Embryonic facial prominence (tissue), 1 donor: ENCODE data around the gene RAB5B.

Experiments
- DNase-seq: peaks from one replicate; pipeline ENCODE4 v3.0.0-alpha.2; 2016; ENCODE audit errors: extremely low spot score

The RAB5B gene, protein sequence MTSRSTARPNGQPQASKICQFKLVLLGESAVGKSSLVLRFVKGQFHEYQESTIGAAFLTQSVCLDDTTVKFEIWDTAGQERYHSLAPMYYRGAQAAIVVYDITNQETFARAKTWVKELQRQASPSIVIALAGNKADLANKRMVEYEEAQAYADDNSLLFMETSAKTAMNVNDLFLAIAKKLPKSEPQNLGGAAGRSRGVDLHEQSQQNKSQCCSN

DNA sequence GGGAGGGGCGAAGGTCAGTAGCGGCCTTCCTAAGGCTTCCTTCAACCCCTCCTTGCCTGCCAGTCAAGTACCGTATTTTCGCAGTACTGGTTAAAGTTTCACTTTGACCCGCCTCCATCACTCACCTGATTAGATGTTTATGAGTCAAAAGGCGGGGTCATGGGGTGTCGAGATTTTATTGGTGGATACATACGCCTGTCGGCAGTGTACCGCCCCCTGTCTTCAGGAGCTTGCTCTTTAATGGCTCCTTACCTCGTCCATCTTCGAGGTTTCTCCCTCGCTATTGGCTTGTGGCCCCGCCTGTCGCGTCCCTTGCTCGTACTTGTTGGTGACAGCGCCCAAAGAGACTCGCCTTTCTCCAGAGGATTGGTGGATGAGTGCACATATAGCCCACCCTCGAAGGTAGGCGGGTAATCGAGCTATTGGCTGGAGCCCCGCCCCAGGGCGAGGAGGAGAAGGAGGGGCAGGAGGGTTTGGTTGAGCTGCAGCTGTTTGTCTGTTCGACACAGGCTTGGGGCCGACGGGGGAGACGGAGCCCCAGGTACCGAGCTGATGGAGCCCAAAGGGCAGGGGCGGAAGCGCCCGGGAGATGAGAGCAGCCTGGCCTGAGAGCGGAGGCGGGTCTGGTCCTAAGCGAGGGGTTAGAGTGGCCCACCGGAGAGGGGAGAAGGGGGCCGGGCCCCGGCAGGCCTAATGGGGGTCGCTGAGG lies at the start of gene RAB5B:
Gene RAB5B, plus strand, starts transcription at position 480 of the 709 bp plus-strand sequence. CDS start 12,883 bp downstream, outside the sequence.
- peak; percentile 100 for DNase-seq

DNA sequence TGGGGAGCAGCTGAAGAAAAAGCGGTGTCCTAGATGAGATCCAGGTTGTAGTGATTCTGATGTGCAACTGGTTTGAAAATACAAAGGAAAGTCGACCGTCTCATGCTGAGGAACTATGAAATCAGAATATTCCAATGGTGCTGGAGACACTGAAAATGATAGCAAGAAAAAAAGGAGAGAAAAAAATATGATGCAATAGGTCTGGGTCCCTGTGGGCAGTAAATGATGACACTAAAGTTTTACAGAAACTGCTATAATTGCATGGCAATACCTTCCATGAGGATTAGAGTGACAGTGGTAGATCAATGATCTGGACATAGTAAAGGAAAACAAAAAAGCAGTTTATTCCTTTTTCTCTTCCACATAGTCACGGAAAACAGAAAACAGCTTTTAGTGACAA lies 48.5 kb upstream of the RAB5B start:
- DNase-seq = no peak

DNA sequence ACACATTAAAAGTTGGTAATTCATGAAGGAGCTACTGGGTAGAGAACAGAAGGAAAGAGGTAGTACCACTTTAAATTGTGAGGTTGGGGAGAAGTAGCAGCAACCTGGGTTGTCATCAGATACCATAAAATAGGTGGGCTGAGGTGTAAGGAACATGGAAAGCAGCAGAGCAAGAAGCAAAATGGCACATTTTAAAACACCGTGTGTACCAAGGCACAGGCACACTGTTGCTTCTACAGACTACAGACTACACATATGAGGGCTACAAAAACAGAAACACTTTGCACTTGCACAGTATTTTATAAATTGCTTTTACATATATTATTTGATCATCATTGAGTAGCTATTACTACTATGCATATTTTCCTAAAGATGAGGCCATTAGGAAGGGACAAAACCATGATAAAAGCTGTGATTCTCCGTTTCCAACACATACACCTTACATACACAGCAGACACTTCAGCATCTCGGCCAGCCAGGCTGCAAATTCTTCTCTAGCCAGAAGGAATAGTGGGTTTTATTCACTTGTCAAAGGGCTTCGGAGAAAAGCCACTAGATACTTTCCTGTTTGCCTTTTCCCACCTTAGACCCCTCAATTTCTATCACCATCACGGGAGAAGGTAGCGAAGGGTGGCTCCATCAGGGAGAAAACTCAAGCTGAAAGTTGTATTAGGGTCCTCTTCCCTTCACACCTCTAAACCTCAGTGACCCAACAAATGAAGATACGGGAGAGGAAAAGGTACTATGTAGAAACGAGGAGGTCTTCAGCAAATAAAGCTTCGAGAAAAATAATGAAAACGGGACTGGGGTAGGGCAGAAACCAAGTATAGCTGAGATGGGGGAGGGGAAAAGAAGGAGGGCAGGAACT lies 47.8 kb upstream of the RAB5B start:
- DNase-seq = no peak

DNA sequence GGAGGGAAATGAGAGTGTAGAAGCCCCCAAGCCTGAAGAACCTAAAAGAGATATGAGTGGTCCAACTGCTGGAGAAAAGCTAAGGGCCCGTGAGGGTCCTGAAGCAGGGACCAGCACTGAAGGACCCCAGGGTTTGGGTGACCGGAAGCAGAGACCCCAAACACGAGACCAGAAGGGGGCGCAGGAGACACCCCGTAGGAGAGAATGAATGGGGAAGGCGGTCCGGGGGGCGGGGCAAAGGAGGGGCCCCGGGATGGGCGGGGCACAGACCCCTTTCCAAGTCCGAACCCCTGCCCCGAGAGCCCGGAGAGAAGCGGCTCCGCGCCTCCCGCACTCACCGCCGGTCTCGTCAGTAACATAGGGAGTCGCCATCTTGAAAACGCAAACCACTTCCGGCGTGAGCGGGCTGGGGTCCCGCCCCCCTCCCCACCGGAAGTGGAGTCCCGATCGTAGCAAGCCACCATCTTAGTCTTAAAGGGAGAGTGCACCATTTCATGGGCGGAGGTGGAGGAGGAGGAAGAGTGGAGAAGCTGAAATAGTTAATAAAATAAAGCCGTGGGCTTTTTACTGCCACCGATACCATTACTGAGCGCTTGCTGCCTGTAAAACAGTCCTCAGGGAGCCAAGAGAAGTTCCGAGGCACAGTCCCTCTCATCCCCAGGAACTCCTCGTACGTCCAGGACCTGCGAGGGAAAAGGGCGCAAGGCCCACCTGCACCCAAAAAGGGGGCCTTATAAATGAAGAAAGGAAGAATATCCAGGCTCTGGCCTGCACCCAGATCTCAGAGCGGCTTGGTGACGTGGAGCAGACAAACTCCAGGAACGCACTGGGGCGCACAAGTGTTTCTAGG lies 46.9 kb upstream of the RAB5B start:
- peak; percentile 94 for DNase-seq

DNA sequence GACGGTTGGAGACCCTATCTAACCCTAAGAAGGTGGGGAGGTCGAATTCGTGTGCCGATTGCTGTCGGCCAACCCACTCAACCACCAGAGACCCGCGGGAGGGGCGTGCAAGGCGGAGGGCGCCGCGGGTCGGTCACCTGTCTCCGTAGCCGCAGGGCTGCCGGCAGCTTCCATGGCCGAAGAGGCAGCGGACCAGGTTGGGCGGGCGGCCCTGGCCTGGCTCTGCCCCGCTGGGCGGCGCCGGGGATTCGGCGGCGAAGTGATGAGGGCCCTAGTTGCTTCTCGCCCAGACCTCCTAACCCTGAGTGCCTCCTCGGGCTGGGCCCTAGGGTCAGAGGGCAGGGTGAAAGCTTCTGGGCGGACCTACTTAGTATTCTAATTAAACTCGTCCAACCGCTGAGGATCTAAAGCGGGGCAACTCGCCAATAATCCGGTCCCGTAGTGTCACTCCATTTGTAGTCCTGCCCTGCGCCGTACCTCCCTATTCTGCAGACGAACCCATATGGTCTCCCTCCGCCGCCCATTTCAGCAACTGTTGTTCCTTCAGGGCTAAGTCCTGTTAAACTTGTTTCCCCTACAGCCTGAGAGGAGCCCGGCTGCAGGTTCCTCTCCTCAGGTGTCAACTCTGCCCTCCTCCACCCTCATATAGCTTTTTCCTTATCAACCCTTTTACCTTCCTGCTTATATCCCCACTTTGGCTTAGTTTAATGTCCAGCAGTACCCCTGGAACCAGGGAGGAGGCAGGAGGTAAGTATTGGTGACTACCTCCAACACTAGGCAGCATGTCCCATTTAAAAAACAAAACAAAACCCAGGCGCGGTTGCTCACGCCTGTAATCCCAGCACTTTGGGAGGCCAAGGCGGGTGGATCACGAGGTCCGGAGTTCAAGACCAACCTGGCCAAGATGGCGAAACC lies 46.0 kb upstream of the RAB5B start, which contains the start of gene PYM1:
Gene PYM1, minus strand, starts transcription at position 307 of the 915 bp plus-strand sequence. Its CDS starts 133 bp downstream, at position 174.
- DNase-seq = no peak

DNA sequence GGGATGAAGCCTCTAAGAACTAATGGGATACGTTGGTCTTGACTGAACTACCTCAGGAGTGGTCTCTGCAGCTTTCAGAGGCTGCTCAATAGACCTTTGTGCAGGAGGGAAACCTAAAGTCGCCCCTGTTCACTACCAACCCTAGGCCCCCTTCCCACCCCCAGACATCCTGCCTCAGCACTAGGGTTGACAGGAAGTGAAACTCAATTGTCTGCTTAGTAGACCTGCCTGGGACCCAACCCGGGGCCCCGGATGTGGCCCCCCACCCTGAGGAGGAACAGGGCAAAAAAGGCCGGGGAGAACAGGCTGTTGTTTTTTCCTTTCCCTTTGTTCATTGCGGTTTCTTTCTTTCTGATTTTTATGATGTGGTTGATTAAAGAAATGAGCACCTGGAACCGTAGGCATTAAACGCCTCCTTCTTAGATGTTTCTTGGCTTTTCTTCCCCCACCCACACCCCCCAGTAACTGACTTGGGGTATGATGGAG lies 44.5 kb upstream of the RAB5B start:
- DNase-seq = no peak

DNA sequence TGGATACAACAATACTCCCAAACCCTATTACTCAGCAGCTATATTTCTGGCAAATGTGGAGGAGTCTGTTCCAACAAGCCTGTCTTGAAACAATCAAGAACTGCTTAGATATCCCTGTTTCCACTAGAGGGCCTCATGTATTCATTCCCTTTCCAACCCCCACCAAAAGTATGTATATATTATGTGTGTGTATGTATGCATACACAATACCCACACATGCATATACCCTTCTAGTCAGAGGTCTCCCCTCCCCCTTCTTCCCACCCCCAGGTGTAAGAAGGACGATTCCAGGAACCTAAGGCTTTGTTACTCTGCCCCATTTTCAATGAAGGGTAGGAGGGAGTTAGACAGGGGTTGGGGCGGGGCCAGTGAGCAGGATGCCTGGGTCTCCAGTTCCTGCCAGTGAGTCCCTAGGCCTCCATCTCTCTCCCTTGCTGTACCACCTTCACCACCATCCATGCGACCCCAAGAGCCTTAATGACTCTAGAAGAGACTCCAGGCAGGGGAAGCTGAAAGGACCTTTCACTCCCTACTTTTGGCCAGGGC lies 43.0 kb upstream of the RAB5B start, which contains the start of gene DGKA:
Gene DGKA, plus strand, starts transcription at position 392 of the 546 bp plus-strand sequence. CDS start 5,342 bp downstream, outside the sequence.
- peak; percentile 85 for DNase-seq

DNA sequence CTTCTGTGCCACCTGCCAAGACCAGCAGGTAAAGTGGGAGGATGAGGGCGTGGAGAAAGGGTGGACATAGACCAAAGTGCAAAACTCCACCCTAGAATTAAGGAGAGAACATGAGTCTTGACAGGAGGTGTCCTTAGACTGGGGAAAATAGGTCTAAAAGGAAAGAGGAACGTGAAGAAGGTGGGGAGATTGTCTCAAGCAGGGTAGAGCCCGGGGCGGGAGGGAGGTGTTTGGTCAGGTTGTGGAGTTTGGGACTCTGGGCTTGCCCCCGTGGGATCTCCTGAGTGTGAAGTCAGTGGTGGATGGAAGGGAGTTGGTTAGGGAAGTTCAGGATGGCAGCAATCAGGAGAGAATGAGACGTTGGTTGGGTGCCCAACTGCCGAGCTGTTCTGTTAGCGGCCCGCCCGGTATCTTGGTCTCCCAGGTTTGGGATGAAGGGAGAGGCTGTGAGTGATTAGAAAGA lies 42.5 kb upstream of the RAB5B start:
- DNase-seq = peak; percentile 5

DNA sequence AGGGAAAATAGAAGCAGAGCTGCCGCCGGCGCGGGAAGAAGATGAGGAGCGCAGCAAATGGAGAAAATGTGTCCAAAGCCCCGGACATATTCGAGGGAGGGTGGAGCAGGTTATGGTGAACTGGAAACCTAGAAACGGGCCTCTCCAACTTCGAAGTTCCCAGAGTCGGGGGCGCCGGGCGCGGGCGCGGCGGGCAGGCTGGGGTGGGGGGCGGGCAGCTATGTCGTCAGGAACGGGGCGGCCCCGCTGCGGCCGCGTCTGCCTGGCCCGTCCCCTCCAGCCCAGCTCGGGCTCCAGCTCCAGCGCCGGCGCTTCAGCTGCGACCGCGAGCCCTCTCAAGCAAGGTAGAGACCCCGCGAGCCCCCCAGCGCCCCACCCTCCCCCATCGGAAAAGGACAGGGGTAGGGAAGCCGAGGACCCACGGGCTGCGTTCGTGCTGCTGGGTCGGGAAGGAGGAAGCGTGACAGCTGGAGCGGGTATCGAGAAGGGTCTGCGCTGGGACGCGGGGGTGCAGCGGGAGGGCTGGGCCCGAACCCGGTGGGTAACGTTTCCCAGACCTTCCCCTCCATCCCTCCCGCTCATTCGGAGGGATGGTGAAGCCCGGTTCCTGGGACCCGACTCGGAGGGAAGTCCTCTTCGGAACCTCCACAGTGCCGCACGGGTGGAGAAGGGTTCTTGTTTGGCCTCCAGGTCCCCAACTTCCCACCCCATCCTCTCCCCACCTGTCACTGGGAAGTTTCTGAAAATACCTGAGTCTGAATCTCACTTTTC lies 41.9 kb upstream of the RAB5B start:
- peak; percentile 49 for DNase-seq

DNA sequence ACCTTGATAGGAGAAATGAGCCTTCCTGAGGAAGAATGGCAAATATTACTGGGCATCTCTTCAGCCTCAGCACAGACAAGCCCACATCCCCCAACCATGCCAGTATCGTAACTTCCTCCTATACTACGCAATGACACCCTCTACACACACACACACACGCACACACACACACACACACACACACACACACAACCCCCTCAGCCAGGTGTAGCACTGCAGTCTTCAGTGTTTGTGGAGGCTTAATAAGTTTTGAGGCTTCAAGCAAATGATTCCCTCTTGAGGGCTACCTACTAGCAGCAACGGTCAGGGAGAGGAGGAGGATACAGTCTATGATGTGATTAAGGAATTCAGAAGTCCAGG lies 41.3 kb upstream of the RAB5B start:
- DNase-seq = peak; percentile 5

DNA sequence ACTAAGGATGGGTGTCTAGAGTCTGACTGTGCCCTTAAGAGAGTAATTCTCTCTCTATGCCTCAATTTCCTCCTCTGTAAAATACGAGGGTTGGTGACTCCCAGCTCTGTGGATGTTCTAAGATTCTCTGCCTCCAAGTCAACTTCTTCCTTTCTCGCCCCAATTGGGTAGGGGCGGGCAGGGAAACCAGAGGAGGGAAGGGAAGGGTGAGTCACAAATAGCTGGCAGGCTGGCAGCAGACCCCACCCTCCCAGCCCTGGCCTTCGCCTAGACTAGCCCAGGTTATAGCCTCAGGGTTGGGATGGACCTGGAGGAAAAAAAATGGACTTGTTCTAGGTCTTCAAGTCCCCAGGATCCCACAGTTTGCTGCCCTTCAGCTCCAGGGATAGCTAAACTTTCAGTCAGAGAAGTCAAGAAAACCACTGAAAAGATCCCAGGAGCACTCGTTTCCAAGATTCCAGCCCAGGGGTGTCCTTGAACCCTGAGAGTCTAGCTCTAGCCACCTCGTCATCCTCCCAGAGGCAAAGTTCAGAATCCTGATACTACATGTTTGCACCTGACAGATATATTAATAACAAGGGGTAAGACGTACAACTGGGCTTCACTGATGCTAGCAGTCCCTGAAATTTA lies 40.6 kb upstream of the RAB5B start:
- no peak for DNase-seq

DNA sequence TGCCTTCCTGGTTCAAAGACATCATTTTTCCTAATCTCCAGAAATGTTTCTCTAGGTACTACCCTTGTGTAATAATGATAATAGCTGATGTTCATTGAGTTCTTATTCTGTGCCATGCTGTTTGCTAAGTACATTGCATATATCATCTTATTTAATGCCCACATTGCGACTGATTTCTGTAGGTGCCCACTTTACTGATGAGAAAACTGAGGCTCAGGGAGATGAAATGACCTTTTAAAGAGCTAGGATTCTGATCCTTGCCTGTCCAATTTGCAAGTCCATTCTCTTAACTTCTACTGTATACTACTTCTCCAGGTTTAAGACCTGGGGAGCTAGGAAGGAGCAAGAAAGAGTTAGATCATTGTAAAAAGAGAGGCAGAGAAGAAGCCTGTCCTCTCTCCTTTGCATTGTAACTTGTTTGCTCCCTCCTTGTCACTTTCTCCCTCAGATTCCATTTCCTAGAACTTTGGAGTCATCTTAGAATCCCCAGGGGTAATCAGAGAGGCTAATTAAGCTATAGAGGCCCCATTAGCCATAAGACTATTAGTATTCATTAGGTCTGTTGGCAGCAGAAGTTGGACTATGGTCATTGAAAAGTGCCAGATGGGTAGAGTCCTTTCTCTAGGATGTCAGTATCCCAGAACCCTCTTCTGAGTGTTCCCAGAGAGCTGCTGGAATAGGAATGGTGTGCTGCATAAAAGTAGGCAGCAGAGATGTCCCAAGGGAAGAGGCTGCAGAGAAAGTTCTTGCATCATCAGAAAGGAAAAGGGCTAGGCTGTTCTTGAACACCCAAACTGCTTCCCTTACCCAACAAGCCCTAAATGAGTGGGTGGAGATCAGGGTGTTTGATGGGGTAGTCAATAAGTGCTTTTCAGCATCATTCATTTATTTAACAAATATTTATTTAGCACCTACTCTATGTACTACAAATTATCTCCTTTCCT lies 39.8 kb upstream of the RAB5B start:
- no peak for DNase-seq

DNA sequence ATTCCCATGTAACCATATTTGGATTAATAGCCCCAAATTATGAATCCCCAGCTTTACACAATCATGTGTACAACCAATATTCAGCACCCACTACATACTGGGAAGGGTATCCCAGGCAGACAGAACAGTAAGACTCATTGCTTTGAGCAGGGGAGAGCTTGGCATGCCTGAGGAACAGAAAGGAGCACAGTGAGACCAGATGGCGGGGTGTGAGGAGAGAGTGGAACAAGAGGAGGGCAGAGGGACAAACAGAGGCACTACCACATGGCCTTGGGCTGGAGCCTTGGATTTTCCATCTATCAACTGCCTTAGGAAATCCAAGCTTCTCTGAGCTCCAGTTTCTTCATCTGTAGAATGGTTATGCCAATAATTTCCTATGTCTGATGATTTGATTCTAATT lies 39.1 kb upstream of the RAB5B start:
- DNase-seq = no peak

DNA sequence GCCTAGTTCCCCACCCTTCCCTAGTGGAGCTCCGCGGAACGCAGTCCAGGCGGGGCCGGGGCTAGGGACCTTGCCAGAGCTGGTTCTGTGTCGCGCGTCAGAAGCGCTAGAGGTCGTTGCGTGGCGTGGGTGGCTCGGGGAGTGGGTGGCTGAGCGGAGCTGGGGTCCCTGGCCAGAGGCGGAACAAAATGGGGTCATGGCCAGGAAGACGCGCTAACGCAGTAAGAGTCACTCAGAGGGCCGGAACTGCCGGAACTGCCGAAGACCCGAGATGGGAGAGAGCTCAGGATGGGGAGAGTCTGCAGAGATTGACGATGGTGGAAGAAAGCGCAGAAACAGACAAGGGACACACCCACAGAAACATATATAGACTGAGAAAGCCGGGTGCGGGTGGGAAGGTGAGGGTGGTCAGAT lies 38.1 kb upstream of the RAB5B start:
- no peak for DNase-seq

DNA sequence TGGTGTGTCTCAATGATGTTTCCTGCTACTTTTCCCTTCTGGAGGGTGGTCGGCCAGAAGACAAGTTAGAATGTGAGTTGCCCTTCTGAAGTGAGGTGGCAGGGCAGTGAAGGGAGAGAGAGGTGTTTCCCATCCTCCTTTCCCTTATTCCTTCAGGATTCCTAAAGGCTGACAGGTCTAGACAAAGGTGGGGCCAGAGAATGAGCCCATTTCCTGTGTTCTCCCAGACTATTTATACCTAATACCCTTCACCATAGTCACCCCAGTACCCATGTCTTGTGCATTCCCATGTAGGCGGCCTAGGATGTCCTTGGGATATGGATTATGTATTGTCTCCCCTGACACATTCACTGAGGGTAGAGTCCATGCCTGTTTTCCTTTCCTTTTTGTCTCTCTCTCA lies 35.9 kb upstream of the RAB5B start:
- DNase-seq = no peak

DNA sequence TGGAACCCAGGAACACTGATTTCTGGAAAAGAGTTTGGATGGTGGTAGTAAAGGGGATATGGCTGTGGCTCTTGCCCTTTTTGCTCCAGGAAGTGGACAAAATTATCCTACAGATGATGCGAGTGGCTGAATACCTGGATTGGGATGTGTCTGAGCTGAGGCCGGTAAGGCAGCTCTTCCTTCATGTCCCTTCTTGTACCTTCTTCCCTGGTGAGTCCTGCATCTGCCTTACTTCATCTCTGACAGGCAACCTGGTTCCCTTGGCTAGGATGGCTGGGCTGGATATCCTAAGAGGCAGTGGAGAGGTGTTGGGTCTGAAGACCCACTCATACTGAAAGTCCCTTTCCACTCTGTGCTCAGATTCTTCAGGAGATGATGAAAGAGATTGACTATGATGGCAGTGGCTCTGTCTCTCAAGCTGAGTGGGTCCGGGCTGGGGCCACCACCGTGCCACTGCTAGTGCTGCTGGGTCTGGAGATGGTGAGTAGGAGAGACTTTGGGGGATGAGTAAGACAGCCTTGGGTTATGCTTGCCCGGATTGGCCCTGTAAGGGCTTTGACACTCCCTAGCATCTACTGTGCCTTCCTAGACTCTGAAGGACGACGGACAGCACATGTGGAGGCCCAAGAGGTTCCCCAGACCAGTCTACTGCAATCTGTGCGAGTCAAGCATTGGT lies 34.9 kb upstream of the RAB5B start:
- DNase-seq = no peak
